ENCODE measurements around the gene TRPV3.

- no peak for TF ChIP-seq CTCF (IDR thresholded peaks at IDR 0.05; ENCODE audit: extremely low read depth in 1 of 2, insufficient read depth in 1 of 2, low read depth in 1 of 2, low read length in 2 of 2)
- TF ChIP-seq JUN (IDR thresholded peaks at IDR 0.05; ENCODE audit: borderline replicate concordance, insufficient read depth, insufficient read length, low read depth): no peak
- no peak for TF ChIP-seq POLR2A (IDR thresholded peaks at IDR 0.05; ENCODE audit: low read depth, low read length)
- TF ChIP-seq FOS (IDR thresholded peaks at IDR 0.05; ENCODE audit: borderline replicate concordance, insufficient read depth, low read length): no peak
- no peak for TF ChIP-seq POLR2AphosphoS5 (IDR thresholded peaks at IDR 0.05; ENCODE audit: insufficient read depth, low read depth, low read length)
- TF ChIP-seq MYC (IDR thresholded peaks at IDR 0.05; ENCODE audit: low read depth, low read length): no peak
These were observed 77.6 kb downstream of the TRPV3 start for GRCh38 chr17:3479988-3480387.

Measured in endothelial cell of umbilical vein (primary cell).